Activated T-cell treated with anti-CD3 and anti-CD28 coated beads for 24 hours (primary cell): ENCODE results near the gene TP53I3.
A peak's percentile ranks its signal among the peaks of the same experiment; 100 is the strongest.
"Not testable (repeated sequence)": the region's sequence is repeated elsewhere in the genome, so short reads cannot be mapped to it uniquely, and the experiment has no call there.

Experiments used
- DNase-seq: peaks from one replicate; pipeline ENCODE4 v3.0.0-alpha.2; 2020; ENCODE audit warnings: low read depth

Gene TP53I3

GRCh38 chr2:24054366-24055010 is 30.1 kb downstream of the TP53I3 start:
- DNase-seq: no peak

- DNase-seq: no peak
Measured at GRCh38 chr2:24052951-24053350, 31.7 kb downstream of the TP53I3 start.

- no peak for DNase-seq
Measured at GRCh38 chr2:24051833-24052232, 32.8 kb downstream of the TP53I3 start.

GRCh38 chr2:24050041-24050979 is 34.3 kb downstream of the TP53I3 start:
- no peak for DNase-seq

DNA sequence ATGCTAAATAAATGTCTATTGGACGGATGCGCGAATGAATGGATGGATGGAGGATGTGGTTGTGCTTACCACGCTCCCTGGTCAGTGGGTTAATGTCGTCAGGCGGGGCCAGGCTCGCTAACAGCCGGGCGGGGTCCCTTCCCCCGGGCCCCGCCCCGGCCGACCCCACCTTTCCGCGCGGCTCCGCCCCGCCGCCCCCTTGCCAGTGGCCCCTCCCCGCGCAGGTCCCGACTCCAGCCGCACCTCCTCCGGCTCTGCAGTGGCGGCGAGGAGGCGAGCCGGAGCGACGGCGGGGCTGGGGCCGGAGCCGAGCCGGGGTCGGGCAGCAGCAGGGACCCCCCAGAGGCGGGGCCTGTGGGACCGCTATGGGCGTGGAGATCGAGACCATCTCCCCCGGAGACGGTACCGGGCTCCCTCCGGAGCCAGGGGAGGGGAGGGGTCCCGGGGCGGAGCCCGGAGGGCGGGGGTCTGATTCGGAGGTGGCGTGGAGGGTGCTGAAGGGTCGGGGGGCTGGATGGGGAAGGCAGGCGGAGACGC is 35.1 kb downstream of the TP53I3 start, which contains the start of gene FKBP1B:
FKBP1B (plus strand) TSS at position 257 of the 537 bp plus-strand sequence; CDS start at position 366, 109 bp downstream.
- DNase-seq: peak; percentile 36

- DNase-seq: no peak
Measured at GRCh38 chr2:24048769-24049484, 35.7 kb downstream of the TP53I3 start.

GRCh38 chr2:24047703-24048033 is 37.0 kb downstream of the TP53I3 start:
- no peak for DNase-seq

GRCh38 chr2:24046930-24047702 is 37.5 kb downstream of the TP53I3 start, which contains the start of gene WDCP:
TSS of gene WDCP (minus strand) at chr2:24047391. CDS start at chr2:24039494, 7,897 bp downstream.
- peak; percentile 92 for DNase-seq

DNA sequence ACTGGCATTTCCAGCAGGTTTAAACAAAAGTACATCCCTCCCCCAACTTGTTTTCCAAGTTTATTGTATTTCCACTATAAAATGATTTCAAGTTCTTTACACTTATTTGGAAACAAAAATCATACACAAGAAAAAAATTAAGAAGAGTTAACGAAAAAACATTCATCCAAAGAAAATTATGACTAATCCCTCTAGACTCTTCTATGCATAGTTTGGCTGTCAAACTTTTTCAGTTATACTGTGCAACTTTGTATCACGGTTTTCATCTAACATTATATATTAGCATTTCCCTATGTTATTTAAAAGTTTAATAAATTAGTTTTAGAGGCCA is 38.1 kb downstream of the TP53I3 start:
- no peak for DNase-seq

- no peak for DNase-seq
Measured at GRCh38 chr2:24045511-24046508, 38.8 kb downstream of the TP53I3 start.

DNA sequence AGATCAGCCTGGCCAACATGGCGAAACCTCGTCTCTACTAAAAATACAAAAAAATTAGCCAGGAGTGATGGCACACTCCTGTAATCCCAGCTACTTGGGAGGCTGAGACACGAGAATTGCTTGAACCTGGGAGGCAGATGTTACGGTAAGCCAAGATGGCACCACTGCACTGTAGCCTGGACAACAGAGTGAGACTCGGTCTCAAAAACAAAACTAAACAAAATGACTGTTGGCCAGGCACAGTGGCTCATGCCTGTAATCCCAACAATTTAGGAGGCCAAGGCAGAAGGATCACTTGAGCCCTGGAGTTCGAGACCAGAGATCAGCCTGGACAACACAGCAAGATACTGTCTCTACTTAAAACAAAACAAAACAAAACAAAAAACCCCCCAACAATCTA is 41.5 kb downstream of the TP53I3 start:
- not testable (repeated sequence) for DNase-seq

- DNase-seq: no peak
Measured at GRCh38 chr2:24040511-24040910, 44.1 kb downstream of the TP53I3 start.

- DNase-seq: no peak
Measured at GRCh38 chr2:24038786-24039499, 45.7 kb downstream of the TP53I3 start.
